Subcutaneous abdominal adipose tissue (tissue), 5 donors: ENCODE measurements around the gene CTNNBL1.
"Not testable (repeated sequence)": the region's sequence is repeated elsewhere in the genome, so short reads cannot be mapped to it uniquely, and the experiment has no call there.

Source experiments
- H3K27ac ChIP-seq: one replicate; pipeline ENCODE4 v1.7.0; 2013; ENCODE audit warnings: low read depth, mild to moderate bottlenecking, inconsistent platforms, low read length, moderate library complexity
- H3K27me3 ChIP-seq, 5 donors: one replicate each; pipeline ENCODE4 v1.7.0; 2013; ENCODE audit warnings: low read length in 5 of 5, inconsistent platforms in 1 of 5; ENCODE audit not compliant: control insufficient read depth in 5 of 5, insufficient read depth in 4 of 5
- H3K36me3 ChIP-seq, 5 donors: one replicate each; pipeline ENCODE4 v1.7.0; 2013; ENCODE audit warnings: low read length in 5 of 5; ENCODE audit not compliant: control insufficient read depth in 5 of 5, insufficient read depth in 5 of 5
- H3K4me1 ChIP-seq, 5 donors: one replicate each; pipeline ENCODE4 v1.7.0; 2013; ENCODE audit warnings: low read length in 5 of 5, mild to moderate bottlenecking in 3 of 5, moderate library complexity in 1 of 5; ENCODE audit not compliant: control insufficient read depth in 5 of 5, insufficient read depth in 5 of 5
- H3K4me3 ChIP-seq, 5 donors: one replicate each; pipeline ENCODE4 v1.7.0; 2013; ENCODE audit warnings: low read length in 5 of 5, low read depth in 1 of 5
- H3K9ac ChIP-seq, 5 donors: one replicate each; pipeline ENCODE4 v1.7.0; 2013; ENCODE audit warnings: low read length in 5 of 5, mild to moderate bottlenecking in 4 of 5, moderate library complexity in 3 of 5
- H3K9me3 ChIP-seq, 5 donors: one replicate each; pipeline ENCODE4 v1.7.0; 2013; ENCODE audit warnings: low read length in 5 of 5; ENCODE audit not compliant: control insufficient read depth in 5 of 5
- donor health status: healthy.
- donor health status: healthy.
- donor health status: healthy.
- donor health status: healthy.
- donor health status: healthy.

CTNNBL1 gene

GRCh38 chr20:37690626-37691369, 3.0 kb upstream of the CTNNBL1 start:
- no peak overlapping the region for H3K4me3 ChIP-seq
- peaks cover 3 to 23% (median 22%) of the 10 kb centered on the region in 5 donors for H3K4me1 ChIP-seq
- H3K9ac ChIP-seq, result no peak overlapping the region
- H3K27ac ChIP-seq, result no peak overlapping the region
- H3K27me3 ChIP-seq, result peaks cover 0 to 5% (median 0%) of the 10 kb centered on the region in 5 donors
- H3K36me3 ChIP-seq, result no peaks in the 10 kb centered on the region
- H3K9me3 ChIP-seq, result no peaks in the 10 kb centered on the region

GRCh38 chr20:37692459-37693166, 1.2 kb upstream of the CTNNBL1 start:
- Histone ChIP-seq H3K9me3 (no peaks in the 10 kb centered on the region), H3K27ac (no peak overlapping the region)

DNA sequence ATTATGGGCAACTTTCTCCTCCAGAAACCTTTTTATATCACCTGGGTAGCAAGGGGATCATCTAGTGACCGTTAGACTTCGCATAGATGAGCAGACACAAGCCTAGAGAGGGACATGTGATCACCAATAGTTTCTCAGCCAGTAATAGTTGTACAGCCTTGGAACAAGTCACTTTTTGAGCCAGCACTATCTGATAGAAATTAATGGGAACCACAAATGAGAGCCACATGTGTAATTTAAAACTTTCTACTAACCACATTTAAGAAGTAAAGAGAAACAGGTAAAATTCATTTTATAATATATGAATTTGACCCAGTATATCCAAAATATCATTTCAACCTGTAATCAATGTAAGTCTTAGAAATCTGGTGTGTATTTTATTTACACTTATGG, 592 bp upstream of the CTNNBL1 start:
- Histone ChIP-seq H3K27ac (peak overlapping the region; percentile 30), H3K9me3 (no peaks in the 10 kb centered on the region), H3K4me3 (peak overlapping the region; percentile 65 to 98 (median 93)), H3K4me1 (peaks cover 3 to 23% (median 22%) of the 10 kb centered on the region in 5 donors), H3K9ac (peak overlapping the region in 3 of 5 donors; percentile 35 to 68 (median 52)), H3K36me3 (no peaks in the 10 kb centered on the region), H3K27me3 (peaks cover 0 to 5% (median 0%) of the 10 kb centered on the region in 5 donors)

More at GRCh38 chr20:37692459-37693166, 1.2 kb upstream of the CTNNBL1 start:
- Histone ChIP-seq H3K4me3 (no peak overlapping the region), H3K27me3 (peaks cover 0 to 5% (median 0%) of the 10 kb centered on the region in 5 donors), H3K4me1 (peaks cover 3 to 23% (median 22%) of the 10 kb centered on the region in 5 donors), H3K36me3 (no peaks in the 10 kb centered on the region), H3K9ac (no peak overlapping the region)

DNA sequence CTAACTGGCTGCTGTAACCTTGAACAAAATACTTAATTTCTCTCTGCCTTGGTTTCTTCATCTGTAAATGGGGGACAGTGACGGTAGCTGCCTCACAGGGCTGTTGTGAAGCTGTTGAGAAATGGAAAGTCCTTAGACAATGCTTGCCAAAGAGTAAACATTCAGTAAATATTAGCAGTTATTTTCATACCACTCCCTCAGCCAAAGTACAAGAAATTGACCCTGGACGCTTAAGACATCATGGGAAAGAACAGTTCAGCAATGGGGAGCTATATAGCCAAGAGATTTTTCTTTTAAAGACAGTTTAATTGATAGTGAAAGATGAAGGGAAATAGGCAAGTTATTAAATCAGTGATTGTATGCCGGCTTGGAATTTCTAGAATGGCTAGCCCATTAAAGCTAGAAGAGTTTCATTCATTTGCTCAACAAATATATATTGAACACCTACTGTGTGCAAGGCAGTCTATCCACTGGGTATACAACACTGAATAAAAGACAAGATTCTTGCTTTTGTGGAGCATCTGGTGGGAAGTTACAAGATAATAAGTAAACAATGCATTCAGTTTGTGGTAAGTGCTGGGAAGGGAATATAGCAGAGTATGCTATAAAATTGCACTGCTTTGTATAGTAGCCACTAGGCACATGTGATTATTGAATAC, 2.0 kb downstream of the CTNNBL1 start:
- Histone ChIP-seq H3K9ac (peak overlapping the region in 1 of 5 donors; percentile 11), H3K27ac (no peak overlapping the region), H3K9me3 (no peaks in the 10 kb centered on the region), H3K27me3 (peaks cover 0 to 3% (median 0%) of the 10 kb centered on the region in 5 donors), H3K4me1 (peaks cover 3 to 28% (median 25%) of the 10 kb centered on the region in 5 donors), H3K4me3 (no peak overlapping the region), H3K36me3 (no peaks in the 10 kb centered on the region)

- Histone ChIP-seq H3K9me3 (no peaks in the 10 kb centered on the region), H3K4me3 (no peak overlapping the region), H3K4me1 (peaks cover 3 to 28% (median 25%) of the 10 kb centered on the region in 5 donors), H3K27ac (no peak overlapping the region), H3K9ac (no peak overlapping the region), H3K27me3 (no peaks in the 10 kb centered on the region), H3K36me3 (no peaks in the 10 kb centered on the region)
Measured at GRCh38 chr20:37697314-37697713, 3.5 kb downstream of the CTNNBL1 start.

DNA sequence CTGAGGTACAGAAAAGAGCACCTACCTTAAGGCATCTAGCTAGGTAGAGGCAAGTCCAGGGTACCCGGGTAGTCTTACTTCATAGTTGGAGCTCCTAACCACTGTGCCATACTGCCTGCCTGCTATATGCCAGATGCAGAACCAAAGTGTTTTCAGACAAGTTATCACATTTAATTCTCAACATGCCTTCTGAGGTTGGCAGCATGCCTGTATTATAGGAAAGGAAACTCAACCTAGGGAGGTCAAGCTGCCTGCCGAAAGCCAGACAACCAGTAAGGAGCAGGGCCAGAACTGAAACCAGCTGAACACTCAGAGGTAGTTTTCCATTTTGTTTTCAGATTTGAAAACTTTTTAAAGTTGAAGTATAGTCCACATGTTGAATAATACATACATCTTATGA, 5.4 kb downstream of the CTNNBL1 start:
- no peak overlapping the region for H3K4me3 ChIP-seq
- H3K27ac ChIP-seq, result no peak overlapping the region
- H3K4me1 ChIP-seq, result peaks cover 3 to 22% (median 18%) of the 10 kb centered on the region in 5 donors

DNA sequence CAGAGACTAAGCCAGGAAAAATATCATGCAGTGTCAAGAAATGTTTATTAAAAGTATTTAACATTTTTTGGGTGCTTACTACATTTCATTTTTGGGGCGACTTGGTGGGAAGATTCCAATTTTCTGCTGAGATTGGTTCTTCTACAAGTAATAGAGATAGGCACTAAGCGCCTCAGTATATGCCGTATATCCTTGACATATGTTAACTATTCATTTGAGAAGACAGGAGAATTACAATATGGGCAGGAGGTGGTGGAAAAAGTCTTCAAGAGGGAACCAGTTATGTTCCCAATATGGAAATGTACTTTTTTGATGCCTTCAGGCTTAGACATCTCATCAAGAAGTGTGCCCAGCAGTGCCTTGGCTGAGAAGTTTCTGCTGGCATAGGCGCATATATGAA, 6.5 kb downstream of the CTNNBL1 start:
- Histone ChIP-seq H3K4me1 (peaks cover 0 to 11% (median 7%) of the 10 kb centered on the region in 5 donors), H3K9ac (no peak overlapping the region), H3K4me3 (no peak overlapping the region), H3K27ac (no peak overlapping the region), H3K27me3 (no peaks in the 10 kb centered on the region), H3K36me3 (no peaks in the 10 kb centered on the region), H3K9me3 (no peaks in the 10 kb centered on the region)

More for the DNA sequence above, 5.4 kb downstream of the CTNNBL1 start:
- Histone ChIP-seq H3K9me3 (no peaks in the 10 kb centered on the region), H3K27me3 (no peaks in the 10 kb centered on the region), H3K9ac (no peak overlapping the region), H3K36me3 (no peaks in the 10 kb centered on the region)

DNA sequence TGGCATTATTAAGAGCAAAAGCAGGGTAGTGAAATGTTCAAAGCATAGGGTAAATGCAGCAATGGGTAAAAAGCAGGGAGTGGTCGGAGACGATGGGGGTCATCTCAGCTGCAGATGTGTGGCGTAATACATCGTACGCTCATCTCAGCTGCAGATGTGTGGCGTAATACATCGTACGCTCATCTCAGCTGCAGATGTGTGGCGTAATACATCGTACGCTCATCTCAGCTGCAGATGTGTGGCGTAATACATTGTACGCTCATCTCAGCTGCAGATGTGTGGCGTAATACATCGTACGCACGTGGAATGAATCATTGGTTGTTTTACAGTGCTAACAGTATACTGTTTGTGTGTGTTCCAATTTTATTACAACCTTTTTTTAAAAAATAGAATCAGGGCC, 7.8 kb downstream of the CTNNBL1 start:
- not testable (repeated sequence) for H3K27ac ChIP-seq, H3K27me3 ChIP-seq, H3K9ac ChIP-seq, H3K4me1 ChIP-seq, H3K36me3 ChIP-seq, H3K4me3 ChIP-seq, H3K9me3 ChIP-seq

DNA sequence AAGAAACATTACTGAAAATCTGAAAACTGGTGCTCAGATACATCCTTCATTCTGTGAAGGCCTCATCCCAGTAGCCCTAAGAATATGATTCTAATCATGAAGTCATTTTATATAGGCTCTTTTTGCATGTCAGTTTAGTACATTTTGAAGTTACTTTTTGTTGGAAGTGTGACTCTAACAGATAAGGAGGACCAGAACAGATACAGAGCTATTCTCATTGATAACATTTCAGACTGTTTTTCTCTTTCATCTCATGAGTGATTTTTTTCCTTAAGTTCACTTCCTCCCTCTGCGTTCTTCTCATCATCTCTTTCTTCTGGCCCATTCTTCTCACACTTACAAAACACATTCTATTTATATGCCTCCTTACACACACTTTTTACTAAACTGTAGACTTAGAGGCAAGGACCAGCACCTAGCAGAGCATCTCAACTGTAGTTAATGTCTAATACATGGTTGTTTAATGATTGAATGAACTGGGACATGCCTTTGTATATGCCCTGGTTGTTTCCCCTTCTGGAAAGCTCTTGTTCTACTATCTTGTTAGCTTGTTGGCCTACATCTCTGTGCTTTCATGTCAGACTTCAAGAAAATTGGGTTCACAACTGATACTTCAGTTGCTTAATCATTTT, 8.7 kb downstream of the CTNNBL1 start:
- Histone ChIP-seq H3K27me3 (no peaks in the 10 kb centered on the region), H3K4me1 (peaks cover 0 to 8% (median 5%) of the 10 kb centered on the region in 5 donors), H3K9me3 (peaks cover 0 to 4% (median 0%) of the 10 kb centered on the region in 5 donors), H3K27ac (no peak overlapping the region), H3K36me3 (no peaks in the 10 kb centered on the region), H3K4me3 (no peak overlapping the region), H3K9ac (no peak overlapping the region)
